Smooth muscle cell (in vitro differentiated cells): ENCODE results near the gene PORCN. TPM values are rescaled to one million over a fixed set of nuclear protein-coding genes. Genes with fewer than 3 reads are reported as not detected.

Experiments
- DNase-seq: peaks from one replicate; lab custom pipeline; 2025; ENCODE audit not compliant: unreplicated experiment; lab: John Stamatoyannopoulos, UW
- H2AFZ ChIP-seq: fragments of 200-600 bp; sonication (generic); 2 replicates; pipeline ENCODE4 v1.6.0; 2016; ENCODE audit warnings: antibody characterized with exemption, low read depth, mild to moderate bottlenecking
- H3F3A ChIP-seq: fragments of 200-600 bp; sonication (generic); 2 replicates; pipeline ENCODE4 v1.6.0; 2017; ENCODE audit warnings: antibody characterized with exemption, low read depth
- H3K27ac ChIP-seq: fragments of 200-600 bp; sonication (generic); 2 replicates; pipeline ENCODE4 v1.5.1; 2016; ENCODE audit warnings: low read depth, mild to moderate bottlenecking
- H3K27me3 ChIP-seq: fragments of 200-600 bp; sonication (generic); 2 replicates; pipeline ENCODE4 v1.6.1; 2016; ENCODE audit warnings: low read depth, mild to moderate bottlenecking
- H3K36me3 ChIP-seq: fragments of 200-600 bp; sonication (generic); 2 replicates; pipeline ENCODE4 v1.5.1; 2016; ENCODE audit warnings: low read depth
- H3K4me1 ChIP-seq: fragments of 200-600 bp; sonication (generic); 2 replicates; pipeline ENCODE4 v1.5.1; 2016; ENCODE audit warnings: low read depth
- H3K4me2 ChIP-seq: fragments of 200-600 bp; sonication (generic); 2 replicates; pipeline ENCODE4 v1.6.0; 2016; ENCODE audit warnings: mild to moderate bottlenecking
- H3K4me3 ChIP-seq: fragments of 200-600 bp; sonication (generic); 2 replicates; pipeline ENCODE4 v1.5.1; 2016; ENCODE audit warnings: mild to moderate bottlenecking
- H3K79me2 ChIP-seq: fragments of 200-600 bp; sonication (generic); 2 replicates; pipeline ENCODE4 v1.6.0; 2016; ENCODE audit warnings: low read depth, mild to moderate bottlenecking
- H3K9ac ChIP-seq: fragments of 200-600 bp; sonication (generic); 2 replicates; pipeline ENCODE4 v1.6.0; 2016; ENCODE audit warnings: low read depth
- H3K9me3 ChIP-seq: fragments of 200-600 bp; sonication (generic); replicated peaks from 2 replicates; pipeline ENCODE4 v1.5.1; 2016; ENCODE audit warnings: low read depth
- H4K20me1 ChIP-seq: fragments of 200-600 bp; sonication (generic); 2 replicates; pipeline ENCODE4 v1.6.0; 2016; ENCODE audit warnings: low read depth
- CTCF ChIP-seq: fragments of 200-600 bp; sonication (generic); IDR thresholded peaks from 2 replicates; pipeline ENCODE4 v1.5.1; 2017; ENCODE audit warnings: borderline replicate concordance, mild to moderate bottlenecking, antibody characterized with exemption; ENCODE audit not compliant: insufficient read depth, poor library complexity, severe bottlenecking
- WGBS: methylation state at CpG from one replicate; pipeline ENCODE4 v1.1.7; 2016; ENCODE audit warnings: low lambda C conversion rate; 5-methylcytosine and 5-hydroxymethylcytosine counted together
- polyA plus RNA-seq: library from polyadenylated mRNA; unstranded; fragments of >200 nt; fragmentation: Nextera tagmentation; extraction: Ambion mirVana; gene quantifications from 2 replicates; pipeline ENCODE4 v1.2.1, GENCODE V29; 2016
- total RNA-seq: library from RNA; depleted of rRNA; stranded (reverse); fragments of >200 nt; gene quantifications from 2 replicates; pipeline ENCODE4 v1.2.3, GENCODE V29; 2014

Gene PORCN
- total and polyA plus RNA-seq, 2 experiments from 2014 or later = 14.8 to 25.5 TPM

DNA sequence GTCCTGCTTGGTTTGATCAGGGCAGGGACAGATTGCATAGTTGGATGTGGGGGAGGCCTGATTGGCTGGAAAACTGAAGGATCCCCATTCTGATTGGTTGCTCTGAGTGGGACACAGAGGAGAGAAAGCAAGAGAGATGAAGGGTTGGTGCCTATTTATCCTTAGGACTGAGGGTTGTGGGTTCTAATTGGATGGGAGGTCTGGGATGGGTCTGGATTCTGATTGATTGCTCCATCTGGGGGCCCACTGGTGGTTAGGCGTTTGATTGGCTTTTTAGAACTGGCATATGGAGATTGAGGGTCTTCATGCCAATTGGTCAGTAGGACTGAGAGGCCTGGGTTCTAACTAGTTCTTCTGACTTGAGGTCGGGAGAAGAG, 12.2 kb downstream of the PORCN start:
- Histone ChIP-seq H4K20me1 (no peaks in the 10 kb centered on the region), H3K27me3 (no peaks in the 10 kb centered on the region), H3K36me3 (no peaks in the 10 kb centered on the region), H3K4me2 (peak overlapping the region; percentile 88), H3F3A (no peaks in the 10 kb centered on the region), H2AFZ (no peak overlapping the region), H3K9ac (no peak overlapping the region), H3K9me3 (no peaks in the 10 kb centered on the region), H3K79me2 (peaks cover 6% of the 10 kb centered on the region), H3K4me3 (peak overlapping the region; percentile 59), H3K4me1 (no peaks in the 10 kb centered on the region), H3K27ac (no peak overlapping the region)
- WGBS = 57% methylated on average over 2 of the region's 2 CpGs
- DNase-seq = no peak
- TF ChIP-seq CTCF = no peak

DNA sequence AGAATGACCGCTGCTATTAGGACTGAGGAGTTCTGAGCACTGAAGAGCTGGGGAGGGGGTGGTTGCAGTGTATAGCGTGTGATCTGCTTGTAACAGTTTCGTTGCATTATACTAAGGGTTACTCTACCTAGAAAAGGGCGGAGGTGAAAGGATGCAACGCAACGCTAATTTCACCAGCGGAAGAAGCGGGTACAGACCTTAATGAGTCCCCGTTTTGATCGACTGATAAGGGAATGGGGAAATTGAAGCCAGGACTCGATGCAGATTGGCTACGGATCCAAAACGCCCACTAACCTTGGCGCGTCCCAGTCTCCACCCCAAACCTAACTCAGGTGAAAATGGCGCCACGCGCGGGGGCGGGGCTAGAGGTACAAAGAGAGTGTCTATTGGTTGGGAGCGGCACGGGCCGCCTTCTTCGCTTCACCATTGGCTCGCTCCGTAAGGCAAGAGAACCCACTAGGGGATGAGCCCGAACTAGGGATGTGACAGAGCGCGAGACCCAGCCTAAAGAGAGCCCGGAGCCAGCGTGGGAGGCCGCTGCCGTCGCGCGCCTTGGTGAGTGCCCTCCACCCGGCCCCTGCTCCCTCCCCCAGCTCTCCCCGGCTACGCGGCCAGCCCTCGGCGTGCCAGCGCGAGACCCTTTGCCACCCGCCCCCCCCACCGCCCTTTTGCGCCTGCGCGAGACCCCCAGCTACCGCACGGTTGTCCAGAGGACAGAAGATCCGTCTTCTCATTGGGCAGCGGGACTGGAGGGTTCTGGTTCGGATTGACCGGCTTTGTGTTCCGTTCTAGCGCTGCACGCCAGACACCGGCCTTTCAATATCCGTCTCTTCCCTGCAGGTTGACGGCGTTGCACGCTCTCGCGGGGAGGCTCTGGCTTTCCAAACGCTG, 12.8 kb downstream of the PORCN start, which contains the start of gene EBP:
Gene EBP, plus strand, starts transcription at position 456 of the 891 bp plus-strand sequence. CDS start 1,964 bp downstream, outside the sequence.
- Histone ChIP-seq H3K9ac (peak within 1 kb of the TSS; percentile 59), H2AFZ (peak within 1 kb of the TSS; percentile 56), H3K27me3 (no peaks in the 10 kb centered on the region), H3K36me3 (no peaks in the 10 kb centered on the region), H3K4me2 (peak within 1 kb of the TSS; percentile 88), H3K4me3 (peak within 1 kb of the TSS; percentile 59), H3K4me1 (no peaks in the 10 kb centered on the region), H3F3A (no peaks in the 10 kb centered on the region), H3K9me3 (no peaks in the 10 kb centered on the region), H3K79me2 (peaks cover 6% of the 10 kb centered on the region), H3K27ac (no peak within 1 kb of the TSS), H4K20me1 (no peaks in the 10 kb centered on the region)
- 36% methylated on average over 56 of the region's 66 CpGs for WGBS
- no peak for TF ChIP-seq CTCF
- peak; percentile 24 for DNase-seq

DNA sequence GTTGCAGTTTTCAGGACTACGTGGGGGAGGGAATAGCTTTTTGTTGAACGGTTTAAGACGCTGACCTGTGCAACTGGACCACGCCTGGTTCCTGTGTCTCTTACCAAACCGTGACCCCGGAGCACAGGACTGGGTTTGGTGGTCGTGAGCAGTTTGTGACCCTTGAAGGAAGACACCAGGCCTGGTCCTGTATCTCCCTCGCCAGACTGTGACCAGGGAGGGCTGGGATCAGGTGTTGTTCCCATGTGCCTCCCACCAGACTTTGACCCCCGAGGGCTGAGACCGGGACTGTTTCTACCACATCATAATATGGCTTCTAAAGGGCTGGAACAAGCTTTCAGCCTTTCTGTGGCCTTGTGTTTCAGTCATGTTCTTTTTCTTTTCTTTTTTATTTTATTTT, 13.5 kb downstream of the PORCN start:
- no peaks in the 10 kb centered on the region for H4K20me1 ChIP-seq
- no peak for DNase-seq

More for the DNA sequence above, 13.5 kb downstream of the PORCN start:
- Histone ChIP-seq H3K36me3 (no peaks in the 10 kb centered on the region), H3K79me2 (peaks cover 6% of the 10 kb centered on the region), H3K4me2 (peak overlapping the region; percentile 88), H3K27ac (no peak overlapping the region), H3K4me3 (peak overlapping the region; percentile 59), H3K9me3 (no peaks in the 10 kb centered on the region), H3K9ac (peak overlapping the region; percentile 59), H3K27me3 (no peaks in the 10 kb centered on the region), H3K4me1 (no peaks in the 10 kb centered on the region), H3F3A (no peaks in the 10 kb centered on the region), H2AFZ (peak overlapping the region; percentile 56)
- 29% methylated on average over 10 of the region's 10 CpGs for WGBS
- no peak for TF ChIP-seq CTCF
